ENCODE results near the gene ATP11A. TPM values are rescaled to one million over a fixed set of nuclear protein-coding genes. Genes with fewer than 3 reads are reported as not detected.

ATP11A gene
- total RNA-seq, 1 experiment from 2014 or later: 80.4 TPM

GRCh38 chr13:112687836-112688559, 1.8 kb upstream of the ATP11A start:
- CTCF ChIA-PET: no interaction called here
- DNase-seq (ENCODE audit: low read depth, low spot score) (no peak), ATAC-seq (no peak)
- no peak overlapping the region for H3K9ac ChIP-seq (ENCODE audit: low read length)
- peaks cover 10 to 30% of the 10 kb centered on the region in 2 experiments for H3K4me1 ChIP-seq (ENCODE audit: control insufficient read depth in 1 of 2, insufficient read depth in 2 of 2, low read length in 2 of 2)
- RAD21 ChIA-PET (ENCODE audit: low non-redundant PET in 1 of 2, low total read pairs in 2 of 2, uncharacterized antibody in 2 of 2, unreplicated experiment in 2 of 2): no interaction called here
- TF ChIP-seq RAD21 (IDR thresholded peaks at IDR 0.05; ENCODE audit: low read depth) (no peak), TCF7L2 (IDR thresholded peaks at IDR 0.05; ENCODE audit: borderline replicate concordance, extremely low read depth, insufficient read depth, insufficient read length) (no peak), CEBPB (IDR thresholded peaks at IDR 0.05; ENCODE audit: low read depth) (no peak), YY1 (IDR thresholded peaks at IDR 0.05; ENCODE audit: extremely low read depth, insufficient replicate concordance, low read depth, low read length) (no peak), POLR2A (IDR thresholded peaks at IDR 0.05; ENCODE audit: borderline replicate concordance, extremely low read depth, insufficient read depth, insufficient read length) (no peak), ELF1 (IDR thresholded peaks at IDR 0.05; ENCODE audit: borderline replicate concordance, low read depth) (no peak), ZFX (IDR thresholded peaks at IDR 0.05) (no peak), SRF (IDR thresholded peaks at IDR 0.05; ENCODE audit: low read depth) (no peak), POLR2AphosphoS5 (IDR thresholded peaks at IDR 0.05; ENCODE audit: low read depth, low read length) (no peak), MAX (IDR thresholded peaks at IDR 0.05) (no peak), ZNF274 (IDR thresholded peaks at IDR 0.05; ENCODE audit: low read depth, low read length) (no peak), EZH2 (IDR thresholded peaks at IDR 0.05) (no peak), EZH2phosphoT487 (IDR thresholded peaks at IDR 0.05; ENCODE audit: borderline replicate concordance) (no peak), EGR1 (IDR thresholded peaks at IDR 0.05; ENCODE audit: low read depth) (no peak), ATF3 (IDR thresholded peaks at IDR 0.05) (no peak), FOSL1 (IDR thresholded peaks at IDR 0.05; ENCODE audit: low read depth) (no peak)
- no peak overlapping the region for H3K27ac ChIP-seq (ENCODE audit: low read depth, low read length)
- H3K9me3 ChIP-seq (ENCODE audit: control insufficient read depth in 1 of 2, insufficient read depth in 1 of 2, low read depth in 1 of 2, low read length in 2 of 2): no peaks in the 10 kb centered on the region
- H3K36me3 ChIP-seq (ENCODE audit: control insufficient read depth in 1 of 2, insufficient read depth in 2 of 2, low read length in 2 of 2): no peaks in the 10 kb centered on the region
- no TSS peak for BruUV-seq (replicated peaks)
- POLR2A ChIA-PET: no interaction called here
- H3K4me2 ChIP-seq (ENCODE audit: low read length): no peak overlapping the region
- H2AFZ ChIP-seq (ENCODE audit: low read depth, low read length, poor library complexity, severe bottlenecking): no peak overlapping the region
- H3K9me2 ChIP-seq (ENCODE audit: insufficient read depth): no peaks in the 10 kb centered on the region
- no peaks in the 10 kb centered on the region for H3K27me3 ChIP-seq (ENCODE audit: insufficient read depth, low read length)
- intact Hi-C loops (cut with micrococcal nuclease): no loop called here
- peaks cover 25% of the 10 kb centered on the region for H3K79me2 ChIP-seq (ENCODE audit: insufficient read depth, low read length)
- no peaks in the 10 kb centered on the region for H4K20me1 ChIP-seq (ENCODE audit: insufficient read depth)
- H3K4me3 ChIP-seq (replicated peaks in 1 of 2; ENCODE audit: low read depth in 1 of 2, low read length in 2 of 2): no peak overlapping the region

All from HCT116 (cell line).